HG03558 (cell line): Measurements from ENCODE around the gene SIT1.
A peak's percentile ranks its signal among the peaks of the same experiment; 100 is the strongest.

Source experiments
- ATAC-seq: cut with Tn5 transposase; IDR thresholded peaks from one replicate; pipeline ENCODE4 v1.9.1; 2021; ENCODE audit warnings: moderate number of reproducible peaks; ENCODE audit not compliant: unreplicated experiment; ENCODE audit errors: extremely low read depth

SIT1 gene

GRCh38 chr9:35611230-35611797 is 39.4 kb downstream of the SIT1 start:
- ATAC-seq, result no peak

GRCh38 chr9:35609820-35610163 is 40.9 kb downstream of the SIT1 start:
- ATAC-seq, result no peak

- ATAC-seq, result no peak
Observed at GRCh38 chr9:35609001-35609819, 41.5 kb downstream of the SIT1 start.

- no peak for ATAC-seq
Observed at GRCh38 chr9:35608221-35608620, 42.5 kb downstream of the SIT1 start.

GRCh38 chr9:35606726-35607125 is 44.0 kb downstream of the SIT1 start:
- ATAC-seq, result no peak

- ATAC-seq, result no peak
Observed at GRCh38 chr9:35606138-35606504, 44.6 kb downstream of the SIT1 start.

GRCh38 chr9:35605351-35606137 is 45.2 kb downstream of the SIT1 start:
- ATAC-seq, result no peak

GRCh38 chr9:35604578-35605350 is 46.0 kb downstream of the SIT1 start, which contains the start of gene TESK1:
Gene TESK1, plus strand, starts transcription at chr9:35605262. Its CDS starts 358 bp downstream, at chr9:35605620.
- ATAC-seq, result peak; percentile 27

GRCh38 chr9:35603986-35604577 is 46.6 kb downstream of the SIT1 start:
- ATAC-seq, result peak; percentile 69

- ATAC-seq, result no peak
Observed at GRCh38 chr9:35603506-35603985, 47.2 kb downstream of the SIT1 start.

GRCh38 chr9:35599763-35600604 is 50.7 kb downstream of the SIT1 start:
- no peak for ATAC-seq
